GM12891 (cell line): ENCODE measurements around the gene APLP1.

Experiments
- DNase-seq: peaks from one replicate; pipeline ENCODE4 v3.0.0; 2011; ENCODE audit warnings: low spot score; ENCODE audit not compliant: insufficient read length
- FAIRE-seq: peaks from 2 replicates; lab custom pipeline; 2011; peaks lifted over from hg19 to GRCh38; lab: Jason Lieb, UNC
- PAX5 ChIP-seq: IDR thresholded peaks from 2 replicates; pipeline ENCODE4 v1.6.1; 2011; ENCODE audit warnings: low read length, moderate library complexity, mild to moderate bottlenecking; ENCODE audit not compliant: insufficient read depth, severe bottlenecking
- POLR2A ChIP-seq: IDR thresholded peaks from 2 replicates; pipeline ENCODE4 v1.6.1; 2011; ENCODE audit warnings: low read depth, low read length, control low read depth
- POLR2AphosphoS5 ChIP-seq: IDR thresholded peaks from 2 replicates; pipeline ENCODE4 v1.6.1; 2011; ENCODE audit warnings: low read depth, low read length, control low read depth
- POU2F2 ChIP-seq: IDR thresholded peaks from 2 replicates; pipeline ENCODE4 v1.6.1; 2011; ENCODE audit warnings: low read depth, mild to moderate bottlenecking, control low read depth, low read length, moderate library complexity
- SPI1 ChIP-seq: IDR thresholded peaks from 2 replicates; pipeline ENCODE4 v1.6.1; 2011; ENCODE audit warnings: low read depth, low read length, control low read depth
- TAF1 ChIP-seq: IDR thresholded peaks from 2 replicates; pipeline ENCODE4 v1.6.1; 2011; ENCODE audit warnings: low read depth, low read length, control low read depth

Gene APLP1

DNA sequence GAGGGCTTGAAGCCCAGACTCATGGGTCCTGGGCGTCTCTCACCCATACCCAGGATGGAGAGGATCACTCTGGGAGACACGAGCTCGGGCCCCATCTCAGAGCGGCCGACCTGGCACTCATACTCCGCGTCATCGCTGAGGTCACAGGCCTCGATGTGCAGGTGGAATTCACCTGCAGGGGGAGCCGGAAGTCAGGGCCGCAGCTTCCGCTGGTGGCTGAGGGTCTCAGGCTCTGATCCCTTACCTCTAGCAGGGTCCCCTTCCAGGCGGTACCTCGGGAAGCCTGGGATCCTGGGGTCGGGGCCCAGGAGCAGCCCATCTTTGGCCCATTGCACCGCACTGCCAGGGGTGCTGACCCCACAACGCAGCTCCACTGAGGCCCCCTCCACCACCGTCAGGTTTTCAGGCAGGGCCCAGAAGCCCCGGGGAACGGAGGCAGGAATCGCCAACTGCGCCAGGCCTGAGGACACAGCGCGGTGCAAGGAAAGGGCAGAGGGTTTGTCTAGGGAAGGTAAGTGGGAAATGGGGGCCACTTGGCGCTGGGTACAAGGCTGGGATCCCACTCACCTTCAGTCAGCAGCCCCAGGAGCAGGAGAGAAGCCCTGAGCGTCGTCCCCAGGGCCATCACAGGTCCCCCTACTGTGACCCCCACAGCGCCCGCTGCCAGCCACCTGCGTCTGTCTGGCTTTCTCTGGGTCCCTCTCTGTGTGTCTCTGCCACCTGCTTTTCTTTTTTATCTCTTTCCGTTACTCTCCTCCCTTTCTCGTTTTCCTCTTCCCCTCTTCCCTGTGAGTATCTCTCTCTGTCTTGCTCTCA, 17.0 kb upstream of the APLP1 start:
- FAIRE-seq (no peak), DNase-seq (no peak)
- TF ChIP-seq PAX5 = no peak
- no peak for TF ChIP-seq POLR2AphosphoS5
- no peak for TF ChIP-seq TAF1
- no peak for TF ChIP-seq SPI1
- no peak for TF ChIP-seq POLR2A
- no peak for TF ChIP-seq POU2F2

DNA sequence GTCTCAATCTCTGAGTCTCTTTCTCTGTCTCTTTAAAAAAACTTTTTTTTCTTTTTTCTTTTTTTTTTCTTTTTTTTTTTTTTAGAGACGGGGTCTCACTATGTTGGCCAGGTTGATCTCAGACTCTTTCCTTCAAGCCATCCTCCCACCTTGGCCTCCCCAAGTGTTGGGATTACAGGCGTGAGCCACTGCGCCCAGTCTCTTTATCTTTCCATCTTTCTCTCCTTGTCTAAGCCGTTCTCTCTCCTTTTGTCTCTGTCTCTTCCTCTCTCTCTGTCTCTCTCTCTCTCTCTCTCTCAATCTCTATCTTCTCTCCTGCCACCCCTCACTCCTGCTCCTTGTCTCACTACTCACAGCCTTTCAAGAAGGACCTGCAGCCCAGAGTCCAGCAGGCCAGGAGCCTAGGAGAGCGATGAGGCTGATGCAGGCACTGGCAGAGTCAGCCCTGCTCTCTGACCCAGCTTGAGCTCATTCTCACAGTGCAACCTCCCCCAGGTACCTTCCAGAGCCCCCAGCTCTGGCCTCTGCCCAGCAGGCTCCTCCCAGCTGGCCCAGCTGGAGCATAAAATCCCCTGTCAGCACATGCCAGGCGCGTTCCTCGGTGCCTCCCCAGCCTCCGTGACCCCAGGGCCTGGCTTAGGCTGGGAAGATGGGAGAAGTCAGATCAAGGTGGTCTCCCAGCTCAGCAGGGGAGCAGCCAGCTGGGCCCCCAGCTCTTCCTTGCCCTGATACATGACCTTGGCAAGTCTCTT, 16.2 kb upstream of the APLP1 start, which contains the start of gene NPHS1:
TSS of gene NPHS1 (minus strand) at position 476 of the 752 bp plus-strand sequence. CDS start 667 bp downstream, outside the sequence.
- DNase-seq = no peak
- TF ChIP-seq POLR2AphosphoS5 = no peak
- TF ChIP-seq SPI1 = no peak
- TF ChIP-seq PAX5 = no peak
- no peak for TF ChIP-seq TAF1
- TF ChIP-seq POLR2A = no peak
- TF ChIP-seq POU2F2 = no peak
- FAIRE-seq = no peak

DNA sequence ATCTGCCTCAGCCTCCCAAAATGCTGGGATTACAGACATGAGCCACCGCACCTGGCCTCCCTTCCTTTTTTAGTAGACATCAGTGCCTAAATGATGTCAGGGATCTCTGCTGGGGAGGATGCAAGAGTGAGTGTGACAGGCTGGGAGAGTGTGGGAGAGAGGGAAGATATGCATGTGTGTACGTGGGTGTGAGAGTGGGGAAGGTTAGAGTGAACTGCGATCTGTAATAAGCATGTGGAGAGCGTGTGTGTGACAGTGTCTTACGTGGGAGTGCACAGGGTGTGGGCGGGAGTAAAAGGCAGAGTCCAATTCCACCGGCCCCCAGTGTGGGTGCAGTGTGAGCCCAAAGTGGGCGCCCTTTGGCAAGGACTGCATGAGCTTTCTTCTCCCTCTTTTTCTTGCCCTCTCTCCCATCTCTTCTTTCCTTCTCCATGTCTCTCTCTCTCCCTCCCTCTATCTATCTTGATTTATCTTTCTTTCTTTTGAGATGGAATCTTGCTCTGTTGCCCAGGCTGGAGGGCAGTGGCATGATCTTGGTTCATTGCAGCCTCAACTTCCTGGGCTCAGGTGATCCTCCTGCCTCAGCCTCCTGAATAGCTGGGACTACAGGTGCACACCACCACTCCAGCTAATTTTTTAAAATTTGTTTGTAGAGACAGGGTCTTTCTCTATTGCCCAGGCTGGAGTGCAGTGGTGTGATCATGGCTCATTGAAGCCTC, 15.2 kb upstream of the APLP1 start:
- no peak for TF ChIP-seq PAX5
- no peak for TF ChIP-seq POLR2A
- no peak for TF ChIP-seq POU2F2
- no peak for TF ChIP-seq SPI1
- TF ChIP-seq POLR2AphosphoS5 = no peak
- TF ChIP-seq TAF1 = no peak
- no peak for FAIRE-seq
- no peak for DNase-seq

DNA sequence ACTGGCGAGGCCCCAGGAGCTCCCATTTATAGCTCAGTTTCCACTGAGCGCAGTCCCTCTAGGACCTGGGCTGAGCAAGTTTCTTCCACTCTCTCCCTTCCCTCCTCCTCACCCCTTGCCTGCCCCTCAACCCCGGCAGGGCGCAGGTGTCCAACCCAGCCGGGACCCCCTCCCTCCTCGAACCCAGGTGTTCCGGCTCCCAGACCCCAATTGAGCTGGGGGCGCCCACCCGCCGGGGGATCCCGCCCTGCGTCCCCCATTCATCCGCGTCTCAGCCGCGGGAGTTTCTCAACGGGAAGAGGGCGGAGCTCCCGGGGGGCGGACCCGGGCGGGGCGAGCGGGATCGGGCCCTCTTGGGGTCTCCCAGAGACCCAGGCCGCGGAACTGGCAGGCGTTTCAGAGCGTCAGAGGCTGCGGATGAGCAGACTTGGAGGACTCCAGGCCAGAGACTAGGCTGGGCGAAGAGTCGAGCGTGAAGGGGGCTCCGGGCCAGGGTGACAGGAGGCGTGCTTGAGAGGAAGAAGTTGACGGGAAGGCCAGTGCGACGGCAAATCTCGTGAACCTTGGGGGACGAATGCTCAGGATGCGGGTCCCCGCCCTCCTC, 11.7 kb upstream of the APLP1 start, which contains the start of gene KIRREL2:
TSS of gene KIRREL2 (plus strand) at position 366 of the 604 bp plus-strand sequence. CDS start at position 575, 209 bp downstream.
- no peak for DNase-seq

DNA sequence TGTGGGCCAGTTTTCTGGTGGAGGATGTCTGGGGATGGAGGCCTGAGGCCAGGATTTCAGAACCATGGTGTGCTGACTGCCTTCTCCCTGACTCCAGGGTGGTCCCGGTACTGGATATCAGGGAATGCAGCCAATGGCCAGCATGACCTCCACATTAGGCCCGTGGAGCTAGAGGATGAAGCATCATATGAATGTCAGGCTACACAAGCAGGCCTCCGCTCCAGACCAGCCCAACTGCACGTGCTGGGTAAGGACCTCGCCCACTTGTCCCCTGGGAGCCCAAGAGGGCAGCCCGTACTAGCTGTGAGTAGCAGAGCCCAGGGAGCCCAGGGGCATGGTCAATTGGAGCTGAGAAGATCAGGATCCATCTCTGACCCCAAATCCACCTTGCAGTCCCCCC, 10.1 kb upstream of the APLP1 start:
- FAIRE-seq (no peak), DNase-seq (no peak)
- TF ChIP-seq SPI1 (no peak), TAF1 (no peak), POLR2AphosphoS5 (no peak), POLR2A (no peak)

More for the DNA sequence above, 11.7 kb upstream of the APLP1 start, which contains the start of gene KIRREL2:
- TF ChIP-seq POLR2AphosphoS5 = no peak
- no peak for FAIRE-seq

DNA sequence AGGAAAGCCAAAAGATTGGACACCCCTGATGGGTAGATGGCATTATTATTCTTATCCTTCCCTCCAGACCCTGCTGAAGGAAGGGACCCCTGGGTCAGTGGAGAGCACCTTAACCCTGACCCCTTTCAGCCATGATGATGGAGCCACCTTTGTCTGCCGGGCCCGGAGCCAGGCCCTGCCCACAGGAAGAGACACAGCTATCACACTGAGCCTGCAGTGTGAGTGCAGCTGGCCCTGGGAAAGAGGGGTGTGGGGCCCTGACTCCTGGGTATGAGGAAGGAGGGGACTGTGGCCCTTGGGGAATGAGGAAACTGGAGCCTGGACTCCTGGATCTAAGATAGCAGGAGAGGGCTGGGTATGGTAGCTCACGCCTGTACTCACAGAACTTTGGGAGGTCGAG, 9.0 kb upstream of the APLP1 start:
- no peak for FAIRE-seq
- no peak for DNase-seq
- TF ChIP-seq POU2F2 = no peak
- no peak for TF ChIP-seq PAX5
- TF ChIP-seq SPI1 = no peak
- TF ChIP-seq POLR2AphosphoS5 = no peak
- TF ChIP-seq TAF1 = no peak
- no peak for TF ChIP-seq POLR2A

DNA sequence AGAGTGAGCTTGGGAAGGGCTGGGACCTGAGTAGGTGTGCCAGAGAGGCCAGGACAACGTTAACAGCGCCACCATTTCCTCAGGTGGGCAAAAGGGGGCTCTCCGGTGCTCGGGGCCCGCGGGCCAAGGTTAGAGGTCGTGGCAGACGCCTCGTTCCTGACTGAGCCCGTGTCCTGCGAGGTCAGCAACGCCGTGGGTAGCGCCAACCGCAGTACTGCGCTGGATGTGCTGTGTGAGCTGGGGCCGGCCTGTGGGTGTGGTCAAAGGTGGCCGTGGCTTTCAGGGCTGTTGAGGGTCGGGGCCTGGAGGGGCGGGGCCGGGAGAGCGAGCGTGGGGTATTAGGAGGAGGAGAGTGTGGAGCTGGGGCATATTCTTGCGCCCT, 7.9 kb upstream of the APLP1 start:
- DNase-seq (no peak), FAIRE-seq (no peak)
- no peak for TF ChIP-seq POLR2A
- no peak for TF ChIP-seq POU2F2
- no peak for TF ChIP-seq SPI1
- TF ChIP-seq PAX5 = no peak
- no peak for TF ChIP-seq POLR2AphosphoS5
- no peak for TF ChIP-seq TAF1

DNA sequence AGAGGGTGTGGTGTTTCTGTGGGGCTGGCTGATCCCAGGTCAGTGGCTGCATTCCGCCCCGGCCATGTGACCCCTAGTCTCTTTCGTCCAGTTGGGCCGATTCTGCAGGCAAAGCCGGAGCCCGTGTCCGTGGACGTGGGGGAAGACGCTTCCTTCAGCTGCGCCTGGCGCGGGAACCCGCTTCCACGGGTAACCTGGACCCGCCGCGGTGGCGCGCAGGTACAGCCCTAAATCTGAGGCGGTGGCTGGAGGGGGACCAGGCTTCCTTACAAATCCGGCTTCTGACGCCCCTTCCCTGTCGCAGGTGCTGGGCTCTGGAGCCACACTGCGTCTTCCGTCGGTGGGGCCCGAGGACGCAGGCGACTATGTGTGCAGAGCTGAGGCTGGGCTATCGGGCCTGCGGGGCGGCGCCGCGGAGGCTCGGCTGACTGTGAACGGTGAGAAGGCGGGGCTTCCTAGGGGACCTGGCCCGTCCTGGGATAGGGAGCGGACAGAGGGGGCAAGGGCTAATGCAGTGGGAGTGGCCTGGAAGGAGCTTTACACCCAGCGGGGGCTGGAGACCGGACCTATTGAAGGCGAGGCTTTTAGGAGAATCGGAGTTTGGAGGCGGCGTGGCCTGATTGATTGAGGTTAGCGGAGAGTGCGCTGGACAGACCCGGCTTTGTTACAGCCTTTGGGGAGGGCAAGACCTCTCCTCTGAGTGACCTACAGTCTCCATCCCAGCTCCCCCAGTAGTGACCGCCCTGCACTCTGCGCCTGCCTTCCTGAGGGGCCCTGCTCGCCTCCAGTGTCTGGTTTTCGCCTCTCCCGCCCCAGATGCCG, 7.3 kb upstream of the APLP1 start:
- DNase-seq (no peak), FAIRE-seq (no peak)
- TF ChIP-seq POU2F2 (no peak), POLR2AphosphoS5 (no peak), PAX5 (no peak), SPI1 (no peak), TAF1 (no peak), POLR2A (no peak)
